Tibial artery (tissue), 4 donors: ENCODE measurements around the gene SCN9A.

Experiments used
- DNase-seq, 2 donors: peaks; one replicate each; pipeline ENCODE4 v3.0.0-alpha.2; 2019
- H3K27ac ChIP-seq, 2 donors: fragments of 200-600 bp; sonication (generic) in 1 of 2; 1 replicate in 1 of 2; 2 replicates in 1 of 2; pipeline ENCODE4 v1.5.1; 2018 to 2019; ENCODE audit warnings: mild to moderate bottlenecking in 1 of 2
- H3K27me3 ChIP-seq, 2 donors: fragments of 200-600 bp; sonication (generic) in 1 of 2; one replicate each; pipeline versions ENCODE4 v1.5.1 to v1.6.0; 2016 to 2019
- H3K36me3 ChIP-seq, 3 donors: fragments of 200-600 bp; sonication (generic) in 2 of 3; one replicate each; pipeline ENCODE4 v1.5.1; 2016 to 2019; ENCODE audit warnings: mild to moderate bottlenecking in 2 of 3
- H3K4me1 ChIP-seq, 4 donors: fragments of 200-600 bp; sonication (generic) in 2 of 4; 1 replicate in 3 of 4; 2 replicates in 1 of 4; pipeline ENCODE4 v1.5.1; 2016 to 2019
- H3K4me3 ChIP-seq, 2 donors: fragments of 200-600 bp; sonication (generic) in 1 of 2; 1 replicate in 1 of 2; 2 replicates in 1 of 2; pipeline ENCODE4 v1.5.1; 2018 to 2019; ENCODE audit warnings: mild to moderate bottlenecking in 2 of 2
- H3K9me3 ChIP-seq, 3 donors: fragments of 200-600 bp; sonication (generic) in 1 of 3; one replicate each; pipeline ENCODE4 v1.5.1; 2016 to 2019
- intact Hi-C: fragments of 100-400 bp; cut with DNase I; formaldehyde crosslinking; loops from one replicate; pipeline ENCODE4 v1.15.0; 2023; ENCODE audit warnings: low total_unique reads
- TF ChIP-seq, protein P1 (sequence below), 2 experiments: fragments of 200-600 bp in 1 of 2; fragments of 450-650 bp in 1 of 2; IDR thresholded peaks; one replicate each; pipeline ENCODE4 v1.5.1; 2017 to 2019; ENCODE audit warnings: antibody characterized with exemption in 2 of 2, mild to moderate bottlenecking in 1 of 2, moderate library complexity in 1 of 2

SCN9A gene

GRCh38 chr2:166404831-166405568, 29.3 kb upstream of the SCN9A start:
- Histone ChIP-seq H3K36me3 (no peaks in the 10 kb centered on the region), H3K4me3 (no peak overlapping the region), H3K27me3 (no peaks in the 10 kb centered on the region), H3K9me3 (no peaks in the 10 kb centered on the region), H3K27ac (no peak overlapping the region), H3K4me1 (no peaks in the 10 kb centered on the region)
- TF ChIP-seq, protein P1, sequence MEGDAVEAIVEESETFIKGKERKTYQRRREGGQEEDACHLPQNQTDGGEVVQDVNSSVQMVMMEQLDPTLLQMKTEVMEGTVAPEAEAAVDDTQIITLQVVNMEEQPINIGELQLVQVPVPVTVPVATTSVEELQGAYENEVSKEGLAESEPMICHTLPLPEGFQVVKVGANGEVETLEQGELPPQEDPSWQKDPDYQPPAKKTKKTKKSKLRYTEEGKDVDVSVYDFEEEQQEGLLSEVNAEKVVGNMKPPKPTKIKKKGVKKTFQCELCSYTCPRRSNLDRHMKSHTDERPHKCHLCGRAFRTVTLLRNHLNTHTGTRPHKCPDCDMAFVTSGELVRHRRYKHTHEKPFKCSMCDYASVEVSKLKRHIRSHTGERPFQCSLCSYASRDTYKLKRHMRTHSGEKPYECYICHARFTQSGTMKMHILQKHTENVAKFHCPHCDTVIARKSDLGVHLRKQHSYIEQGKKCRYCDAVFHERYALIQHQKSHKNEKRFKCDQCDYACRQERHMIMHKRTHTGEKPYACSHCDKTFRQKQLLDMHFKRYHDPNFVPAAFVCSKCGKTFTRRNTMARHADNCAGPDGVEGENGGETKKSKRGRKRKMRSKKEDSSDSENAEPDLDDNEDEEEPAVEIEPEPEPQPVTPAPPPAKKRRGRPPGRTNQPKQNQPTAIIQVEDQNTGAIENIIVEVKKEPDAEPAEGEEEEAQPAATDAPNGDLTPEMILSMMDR (IDR thresholded peaks at IDR 0.05): no peak
- DNase-seq: no peak
- intact Hi-C loops: no loop called here

GRCh38 chr2:166394245-166394644, 18.5 kb upstream of the SCN9A start:
- DNase-seq: no peak
- H3K36me3 ChIP-seq: no peaks in the 10 kb centered on the region
- TF ChIP-seq, protein P1 (IDR thresholded peaks at IDR 0.05): no peak

GRCh38 chr2:166393008-166393407, 17.3 kb upstream of the SCN9A start:
- Histone ChIP-seq H3K27me3 (no peaks in the 10 kb centered on the region), H3K4me3 (no peak overlapping the region), H3K4me1 (no peaks in the 10 kb centered on the region), H3K9me3 (no peaks in the 10 kb centered on the region), H3K36me3 (no peaks in the 10 kb centered on the region), H3K27ac (no peak overlapping the region)
- intact Hi-C loops: no loop called here
- no peak for DNase-seq
- TF ChIP-seq, protein P1 (IDR thresholded peaks at IDR 0.05): no peak

More at GRCh38 chr2:166394245-166394644, 18.5 kb upstream of the SCN9A start:
- intact Hi-C loops: no loop called here
- Histone ChIP-seq H3K9me3 (no peaks in the 10 kb centered on the region), H3K4me1 (no peaks in the 10 kb centered on the region), H3K4me3 (no peak overlapping the region), H3K27ac (no peak overlapping the region), H3K27me3 (no peaks in the 10 kb centered on the region)

DNA sequence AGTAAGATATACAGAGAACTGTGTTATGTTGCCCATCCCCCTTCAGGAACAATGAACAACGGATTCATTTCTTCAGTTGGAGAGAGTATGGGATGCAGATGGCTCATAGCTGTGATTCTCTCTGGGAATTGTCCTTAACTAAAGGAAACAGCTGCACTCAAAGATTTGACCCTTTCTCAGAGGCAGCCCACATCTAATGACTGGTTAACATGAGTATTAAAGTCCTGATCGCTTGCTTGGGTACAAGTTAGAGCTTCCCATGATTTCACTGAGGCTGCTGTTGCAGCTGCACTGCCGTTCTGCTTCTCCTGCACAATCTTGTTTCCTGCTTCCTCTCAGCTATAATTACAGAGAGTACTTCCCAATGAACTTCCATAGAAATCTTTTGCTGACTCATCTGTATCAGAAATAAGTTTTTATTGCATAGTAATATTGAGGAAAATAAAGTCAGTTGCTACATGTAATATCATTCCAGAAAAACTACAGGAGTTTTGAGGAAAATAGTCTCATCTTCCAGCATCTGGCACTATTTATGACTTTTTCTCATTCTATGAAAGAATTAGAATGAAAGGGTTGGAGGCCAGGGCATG, 12.8 kb upstream of the SCN9A start:
- H3K27me3 ChIP-seq: no peaks in the 10 kb centered on the region
- H3K27ac ChIP-seq: no peak overlapping the region
- DNase-seq: no peak

GRCh38 chr2:166385313-166385712, 9.6 kb upstream of the SCN9A start:
- Histone ChIP-seq H3K27ac (no peak overlapping the region), H3K9me3 (no peaks in the 10 kb centered on the region), H3K4me1 (no peaks in the 10 kb centered on the region), H3K4me3 (no peak overlapping the region), H3K36me3 (no peaks in the 10 kb centered on the region), H3K27me3 (no peaks in the 10 kb centered on the region)
- intact Hi-C loops: no loop called here
- DNase-seq: no peak
- TF ChIP-seq, protein P1 (IDR thresholded peaks at IDR 0.05): no peak

More for the DNA sequence above, 12.8 kb upstream of the SCN9A start:
- TF ChIP-seq, protein P1 (IDR thresholded peaks at IDR 0.05): no peak
- Histone ChIP-seq H3K9me3 (no peaks in the 10 kb centered on the region), H3K36me3 (no peaks in the 10 kb centered on the region), H3K4me1 (no peaks in the 10 kb centered on the region), H3K4me3 (no peak overlapping the region)
- intact Hi-C loops: no loop called here
